Lower leg skin (tissue), 3 donors: ENCODE data around the gene SYT6.

ENCODE experiments used
- POLR2A ChIP-seq, 2 donors: fragments of 450-650 bp; IDR thresholded peaks; one replicate each; pipeline ENCODE4 v1.6.1; 2016 to 2017; ENCODE audit warnings: antibody characterized with exemption in 2 of 2, mild to moderate bottlenecking in 1 of 2, moderate library complexity in 1 of 2
- TF ChIP-seq, protein P1 (sequence below), 3 donors: fragments of 450-650 bp; IDR thresholded peaks; one replicate each; pipeline ENCODE4 v1.5.1; 2016; ENCODE audit warnings: antibody characterized with exemption in 3 of 3, mild to moderate bottlenecking in 3 of 3, moderate library complexity in 2 of 3

DNA sequence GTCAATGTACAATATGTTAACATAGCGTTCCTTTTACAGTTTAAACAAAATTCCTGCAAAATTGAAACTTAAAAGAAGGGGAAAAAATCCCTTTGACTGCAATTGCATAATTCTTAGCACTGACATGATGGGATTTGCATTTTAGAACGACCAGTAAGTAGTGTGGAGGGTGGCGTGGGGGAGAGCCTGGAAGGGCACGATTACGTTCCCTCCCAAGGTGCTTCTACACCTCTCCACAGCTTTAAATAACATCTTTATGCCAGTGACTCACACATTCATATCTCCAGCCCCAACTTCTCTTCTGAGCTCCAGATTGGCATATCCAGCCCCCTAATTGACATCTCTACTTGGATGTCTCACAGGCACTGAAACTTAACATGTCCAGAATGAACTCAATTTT is 110.1 kb downstream of the SYT6 start:
- TF ChIP-seq, protein P1, sequence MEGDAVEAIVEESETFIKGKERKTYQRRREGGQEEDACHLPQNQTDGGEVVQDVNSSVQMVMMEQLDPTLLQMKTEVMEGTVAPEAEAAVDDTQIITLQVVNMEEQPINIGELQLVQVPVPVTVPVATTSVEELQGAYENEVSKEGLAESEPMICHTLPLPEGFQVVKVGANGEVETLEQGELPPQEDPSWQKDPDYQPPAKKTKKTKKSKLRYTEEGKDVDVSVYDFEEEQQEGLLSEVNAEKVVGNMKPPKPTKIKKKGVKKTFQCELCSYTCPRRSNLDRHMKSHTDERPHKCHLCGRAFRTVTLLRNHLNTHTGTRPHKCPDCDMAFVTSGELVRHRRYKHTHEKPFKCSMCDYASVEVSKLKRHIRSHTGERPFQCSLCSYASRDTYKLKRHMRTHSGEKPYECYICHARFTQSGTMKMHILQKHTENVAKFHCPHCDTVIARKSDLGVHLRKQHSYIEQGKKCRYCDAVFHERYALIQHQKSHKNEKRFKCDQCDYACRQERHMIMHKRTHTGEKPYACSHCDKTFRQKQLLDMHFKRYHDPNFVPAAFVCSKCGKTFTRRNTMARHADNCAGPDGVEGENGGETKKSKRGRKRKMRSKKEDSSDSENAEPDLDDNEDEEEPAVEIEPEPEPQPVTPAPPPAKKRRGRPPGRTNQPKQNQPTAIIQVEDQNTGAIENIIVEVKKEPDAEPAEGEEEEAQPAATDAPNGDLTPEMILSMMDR (IDR thresholded peaks at IDR 0.05): no peak
- no peak for TF ChIP-seq POLR2A (IDR thresholded peaks at IDR 0.05)
